HG02943 (cell line): ENCODE data around the gene ARMCX4.
"Not testable (repeated sequence)": the region's sequence is repeated elsewhere in the genome, so short reads cannot be mapped to it uniquely, and the experiment has no call there.

Experiments
- ATAC-seq: cut with Tn5 transposase; IDR thresholded peaks from one replicate; pipeline ENCODE4 v1.9.1; 2021; ENCODE audit warnings: mild to moderate bottlenecking, low read depth, moderate library complexity; ENCODE audit not compliant: unreplicated experiment

Gene ARMCX4

GRCh38 chrX:101485212-101485949 lies at the start of gene ARMCX4:
Gene ARMCX4, plus strand, starts transcription at chrX:101485456. Its CDS starts 3,134 bp downstream, at chrX:101488590.
- no peak for ATAC-seq

GRCh38 chrX:101442085-101442484 lies 43.2 kb upstream of the ARMCX4 start:
- ATAC-seq = no peak

GRCh38 chrX:101449279-101449678 lies 36.0 kb upstream of the ARMCX4 start:
- ATAC-seq = no peak

- ATAC-seq = no peak
These were observed 35.2 kb upstream of the ARMCX4 start for GRCh38 chrX:101450085-101450484.

GRCh38 chrX:101450961-101451360 lies 34.3 kb upstream of the ARMCX4 start:
- no peak for ATAC-seq

- ATAC-seq = no peak
These were observed 33.2 kb upstream of the ARMCX4 start for GRCh38 chrX:101452056-101452455.

GRCh38 chrX:101460669-101461068 lies 24.6 kb upstream of the ARMCX4 start:
- no peak for ATAC-seq

GRCh38 chrX:101462892-101463291 lies 22.4 kb upstream of the ARMCX4 start:
- no peak for ATAC-seq

- ATAC-seq = no peak
These were observed 6.9 kb upstream of the ARMCX4 start for GRCh38 chrX:101478366-101478765.

GRCh38 chrX:101482296-101482695 lies 3.0 kb upstream of the ARMCX4 start:
- no peak for ATAC-seq

GRCh38 chrX:101483705-101484104 lies 1.6 kb upstream of the ARMCX4 start:
- ATAC-seq = no peak

GRCh38 chrX:101484135-101484534 lies 1.1 kb upstream of the ARMCX4 start:
- no peak for ATAC-seq

- no peak for ATAC-seq
These were observed 3.5 kb downstream of the ARMCX4 start for GRCh38 chrX:101488796-101489195.

GRCh38 chrX:101491943-101492342 lies 6.7 kb downstream of the ARMCX4 start:
- ATAC-seq = no peak

- no peak for ATAC-seq
These were observed 8.0 kb downstream of the ARMCX4 start for GRCh38 chrX:101493225-101493624.

GRCh38 chrX:101502929-101503328 lies 17.7 kb downstream of the ARMCX4 start:
- not testable (repeated sequence) for ATAC-seq

GRCh38 chrX:101507372-101507771 lies 22.1 kb downstream of the ARMCX4 start:
- no peak for ATAC-seq

- no peak for ATAC-seq
These were observed 22.7 kb downstream of the ARMCX4 start for GRCh38 chrX:101507986-101508385.

- ATAC-seq = no peak
These were observed 45.7 kb downstream of the ARMCX4 start for GRCh38 chrX:101530944-101531343.
